ENCODE results near the gene ABTB2.

DNA sequence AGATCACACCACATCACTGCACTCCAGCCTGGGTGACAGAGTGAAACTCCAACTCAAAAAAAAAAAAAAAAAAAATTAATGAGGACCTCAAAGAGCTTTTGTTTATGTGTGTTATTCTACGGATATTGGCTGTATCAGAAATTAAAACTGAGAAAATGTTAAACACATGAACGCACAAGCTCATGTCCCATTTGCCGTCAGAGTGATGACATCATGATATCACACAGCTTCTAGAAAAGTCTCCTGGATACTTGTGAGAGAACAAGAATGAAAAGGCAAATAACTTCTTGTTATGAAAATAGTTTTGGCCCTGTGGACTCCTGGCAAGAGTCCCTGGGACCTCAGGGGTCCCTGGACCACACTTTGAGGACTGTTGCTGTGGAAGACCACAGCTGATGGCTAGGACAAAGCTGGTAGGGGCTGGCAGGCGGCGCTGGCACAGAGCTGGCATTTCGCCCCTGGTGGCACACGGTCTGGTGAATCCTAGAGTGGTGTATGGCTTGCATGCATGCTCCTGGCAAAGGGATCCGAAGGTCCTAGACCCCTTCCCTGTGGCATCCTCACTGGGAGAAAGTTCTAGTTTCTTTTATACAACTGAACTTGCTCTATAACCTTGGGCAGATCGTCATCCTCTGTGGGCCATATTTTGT is 178.7 kb downstream of the ABTB2 start:
- TF ChIP-seq RNF2 (IDR thresholded peaks at IDR 0.05) (no peak), U2AF1 (optimal IDR thresholded peaks at IDR 0.05; ENCODE audit: low read depth, low read length) (no peak)

All from K562 (cell line).